NB4 (cell line): ENCODE data around the gene CCDC92.

Experiments used
- DNase-seq: peaks from one replicate; pipeline ENCODE4 v3.0.0; 2010; ENCODE audit warnings: low read depth
- H3K4me3 ChIP-seq: one replicate; pipeline ENCODE4 v1.5.1; 2011; ENCODE audit warnings: mild to moderate bottlenecking, low read depth, low read length, moderate library complexity
- MYC ChIP-seq: IDR thresholded peaks from 2 replicates; pipeline ENCODE4 v1.6.1; 2011; ENCODE audit warnings: low read depth, low read length
- POLR2A ChIP-seq: IDR thresholded peaks from 2 replicates; pipeline ENCODE4 v1.6.1; 2011; ENCODE audit warnings: mild to moderate bottlenecking; ENCODE audit not compliant: insufficient read length; ENCODE audit errors: extremely low read depth
- TF ChIP-seq, protein P1 (sequence below): IDR thresholded peaks from one replicate; pipeline ENCODE4 v1.5.1; 2012; ENCODE audit warnings: low read depth, low read length
- TF ChIP-seq, protein P2 (sequence below): IDR thresholded peaks from 2 replicates; pipeline ENCODE4 v1.6.1; 2011; ENCODE audit warnings: low read depth, low read length

CCDC92 gene

DNA sequence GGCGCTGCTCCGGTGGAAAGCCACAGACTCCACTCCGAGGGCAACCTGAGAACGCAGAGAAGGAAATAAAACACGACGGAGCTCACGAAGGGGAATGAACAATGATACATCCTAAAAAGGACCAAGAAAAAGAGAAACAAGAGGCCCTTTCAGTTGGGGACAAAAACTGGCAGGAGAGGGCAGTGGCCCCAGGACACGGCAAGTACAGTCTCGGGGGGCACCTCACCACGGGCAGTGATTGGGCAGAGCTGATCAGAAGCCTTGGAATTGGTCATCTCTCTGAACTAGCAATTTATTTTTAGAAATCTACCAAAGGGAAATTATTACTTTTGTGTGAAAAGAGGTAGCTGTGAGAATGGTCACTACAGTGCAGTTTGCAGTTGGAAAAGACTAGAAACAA lies 27.9 kb downstream of the CCDC92 start:
- TF ChIP-seq POLR2A (no peak), MYC (no peak)
- TF ChIP-seq, protein P1, sequence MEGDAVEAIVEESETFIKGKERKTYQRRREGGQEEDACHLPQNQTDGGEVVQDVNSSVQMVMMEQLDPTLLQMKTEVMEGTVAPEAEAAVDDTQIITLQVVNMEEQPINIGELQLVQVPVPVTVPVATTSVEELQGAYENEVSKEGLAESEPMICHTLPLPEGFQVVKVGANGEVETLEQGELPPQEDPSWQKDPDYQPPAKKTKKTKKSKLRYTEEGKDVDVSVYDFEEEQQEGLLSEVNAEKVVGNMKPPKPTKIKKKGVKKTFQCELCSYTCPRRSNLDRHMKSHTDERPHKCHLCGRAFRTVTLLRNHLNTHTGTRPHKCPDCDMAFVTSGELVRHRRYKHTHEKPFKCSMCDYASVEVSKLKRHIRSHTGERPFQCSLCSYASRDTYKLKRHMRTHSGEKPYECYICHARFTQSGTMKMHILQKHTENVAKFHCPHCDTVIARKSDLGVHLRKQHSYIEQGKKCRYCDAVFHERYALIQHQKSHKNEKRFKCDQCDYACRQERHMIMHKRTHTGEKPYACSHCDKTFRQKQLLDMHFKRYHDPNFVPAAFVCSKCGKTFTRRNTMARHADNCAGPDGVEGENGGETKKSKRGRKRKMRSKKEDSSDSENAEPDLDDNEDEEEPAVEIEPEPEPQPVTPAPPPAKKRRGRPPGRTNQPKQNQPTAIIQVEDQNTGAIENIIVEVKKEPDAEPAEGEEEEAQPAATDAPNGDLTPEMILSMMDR: no peak
- TF ChIP-seq, protein P2, sequence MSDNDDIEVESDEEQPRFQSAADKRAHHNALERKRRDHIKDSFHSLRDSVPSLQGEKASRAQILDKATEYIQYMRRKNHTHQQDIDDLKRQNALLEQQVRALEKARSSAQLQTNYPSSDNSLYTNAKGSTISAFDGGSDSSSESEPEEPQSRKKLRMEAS: no peak
- DNase-seq: no peak
- no peak overlapping the region for H3K4me3 ChIP-seq

DNA sequence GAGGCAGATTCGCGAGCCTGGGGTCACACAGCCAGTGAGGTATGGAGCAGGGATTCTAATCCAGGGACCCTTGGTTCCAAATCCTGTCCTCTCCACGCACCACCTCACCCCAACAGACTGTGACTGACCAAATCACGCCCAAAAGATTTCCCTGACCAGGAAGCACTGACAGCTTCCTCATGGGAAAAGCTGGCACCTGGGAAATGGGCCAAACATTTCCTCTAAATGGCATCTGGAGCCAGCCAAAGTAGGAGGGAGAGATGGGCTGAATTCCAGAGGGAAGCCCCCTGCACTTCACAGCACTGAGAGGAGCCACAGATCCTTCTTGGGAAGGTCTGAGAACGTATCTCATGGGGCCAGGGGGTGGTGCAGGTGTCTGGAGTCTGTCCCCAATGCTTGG lies 28.8 kb downstream of the CCDC92 start:
- H3K4me3 ChIP-seq: no peak overlapping the region
- DNase-seq: no peak
- no peak for TF ChIP-seq MYC
- TF ChIP-seq, protein P2: no peak
- TF ChIP-seq POLR2A: no peak
- TF ChIP-seq, protein P1: no peak

DNA sequence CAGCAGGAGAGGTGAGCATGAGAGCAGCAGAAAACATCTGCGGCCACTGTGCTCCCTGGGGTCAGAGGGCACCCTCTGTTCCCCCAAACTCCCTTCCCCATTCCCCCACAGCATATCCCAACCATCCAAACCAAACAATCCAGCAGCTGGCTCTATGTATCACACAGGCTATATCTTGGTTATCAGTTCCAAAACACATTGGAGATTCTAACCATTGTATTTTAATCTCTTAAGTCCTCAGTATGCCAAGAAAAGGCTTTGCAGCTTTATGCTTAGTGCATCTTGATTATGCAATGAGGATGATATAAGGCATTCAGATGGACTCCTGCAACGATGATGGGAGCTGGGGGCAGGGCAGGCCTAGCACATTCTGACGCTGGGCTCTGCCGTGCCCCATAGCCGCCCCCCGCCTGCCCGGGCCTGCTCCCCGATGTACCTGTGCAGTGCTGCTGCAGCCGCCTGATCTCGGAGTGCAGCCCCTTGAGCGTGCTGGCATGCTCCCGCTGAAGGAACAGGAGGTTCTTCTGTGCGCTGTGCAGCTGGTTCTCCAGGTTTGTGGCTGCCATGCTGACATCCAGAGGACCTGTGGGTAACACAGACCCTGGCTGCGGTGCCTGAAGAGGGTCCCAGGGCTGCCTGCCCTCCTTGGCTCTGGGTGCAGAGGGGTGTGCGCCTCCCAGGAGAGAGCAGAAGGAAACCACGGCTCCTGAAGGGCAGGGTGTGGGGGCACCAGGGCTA lies 29.6 kb downstream of the CCDC92 start:
- no peak for TF ChIP-seq MYC
- no peak for TF ChIP-seq POLR2A
- TF ChIP-seq, protein P2: no peak
- TF ChIP-seq, protein P1: no peak
- DNase-seq: no peak
- no peak overlapping the region for H3K4me3 ChIP-seq

DNA sequence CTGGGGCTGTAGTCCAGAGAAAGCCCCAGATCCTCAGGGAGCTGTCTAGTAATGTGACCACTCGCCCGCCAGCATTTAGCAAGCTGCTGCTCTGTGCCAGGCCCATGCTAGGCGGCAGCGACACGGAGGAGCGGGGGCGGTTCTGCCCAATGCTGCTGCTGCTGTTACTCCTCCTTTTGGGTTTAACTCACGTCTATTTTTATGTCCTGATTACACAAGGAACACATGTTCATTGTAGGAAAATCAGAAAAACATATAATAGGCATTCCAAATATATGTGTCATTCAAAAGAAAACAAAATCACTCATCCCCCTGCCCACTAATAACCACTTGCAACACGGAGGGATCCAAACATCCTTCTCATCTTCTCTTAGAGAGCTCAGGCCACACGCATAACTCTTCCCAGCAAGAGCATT lies 30.4 kb downstream of the CCDC92 start:
- H3K4me3 ChIP-seq: no peak overlapping the region
- no peak for DNase-seq
- no peak for TF ChIP-seq MYC
- TF ChIP-seq, protein P1: no peak
- TF ChIP-seq, protein P2: no peak

DNA sequence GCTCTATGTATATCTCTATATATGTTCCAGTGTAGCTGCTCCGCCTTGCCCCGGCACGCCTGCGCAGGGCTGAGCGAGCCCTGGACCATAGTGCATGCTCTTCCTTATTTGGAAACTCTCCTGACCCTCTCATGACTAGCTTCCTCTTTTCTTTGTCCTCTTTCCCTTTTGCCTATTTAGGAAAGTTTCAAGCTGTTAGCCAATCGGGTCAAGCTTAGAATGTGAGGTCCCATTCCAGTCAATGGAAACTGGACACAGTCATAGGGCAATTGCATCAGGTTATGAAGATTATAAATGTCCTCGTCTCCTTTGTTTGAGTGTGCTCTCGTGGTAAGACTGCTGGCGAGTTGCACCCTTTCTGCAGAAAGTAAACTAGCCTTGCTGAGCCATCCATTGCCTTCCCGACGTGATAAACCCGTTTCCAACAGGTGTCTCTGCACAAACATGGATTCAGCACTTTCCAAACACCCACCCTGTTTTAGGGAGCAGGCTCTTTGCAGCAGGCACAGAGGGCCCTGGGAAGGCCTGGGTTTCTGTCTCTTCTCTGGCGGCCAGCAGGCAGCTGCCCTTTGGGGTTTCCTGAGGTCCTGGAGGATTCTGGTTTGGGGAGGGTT lies 30.9 kb downstream of the CCDC92 start:
- TF ChIP-seq, protein P2: no peak
- TF ChIP-seq, protein P1: no peak
- no peak for TF ChIP-seq POLR2A
- no peak for TF ChIP-seq MYC
- no peak for DNase-seq
- no peak overlapping the region for H3K4me3 ChIP-seq
